ENCODE results near the gene PFN3.
A peak's percentile ranks its signal among the peaks of the same experiment; 100 is the strongest.
"Not testable (repeated sequence)": the region's sequence is repeated elsewhere in the genome, so short reads cannot be mapped to it uniquely, and the experiment has no call there.

Gene PFN3

DNA sequence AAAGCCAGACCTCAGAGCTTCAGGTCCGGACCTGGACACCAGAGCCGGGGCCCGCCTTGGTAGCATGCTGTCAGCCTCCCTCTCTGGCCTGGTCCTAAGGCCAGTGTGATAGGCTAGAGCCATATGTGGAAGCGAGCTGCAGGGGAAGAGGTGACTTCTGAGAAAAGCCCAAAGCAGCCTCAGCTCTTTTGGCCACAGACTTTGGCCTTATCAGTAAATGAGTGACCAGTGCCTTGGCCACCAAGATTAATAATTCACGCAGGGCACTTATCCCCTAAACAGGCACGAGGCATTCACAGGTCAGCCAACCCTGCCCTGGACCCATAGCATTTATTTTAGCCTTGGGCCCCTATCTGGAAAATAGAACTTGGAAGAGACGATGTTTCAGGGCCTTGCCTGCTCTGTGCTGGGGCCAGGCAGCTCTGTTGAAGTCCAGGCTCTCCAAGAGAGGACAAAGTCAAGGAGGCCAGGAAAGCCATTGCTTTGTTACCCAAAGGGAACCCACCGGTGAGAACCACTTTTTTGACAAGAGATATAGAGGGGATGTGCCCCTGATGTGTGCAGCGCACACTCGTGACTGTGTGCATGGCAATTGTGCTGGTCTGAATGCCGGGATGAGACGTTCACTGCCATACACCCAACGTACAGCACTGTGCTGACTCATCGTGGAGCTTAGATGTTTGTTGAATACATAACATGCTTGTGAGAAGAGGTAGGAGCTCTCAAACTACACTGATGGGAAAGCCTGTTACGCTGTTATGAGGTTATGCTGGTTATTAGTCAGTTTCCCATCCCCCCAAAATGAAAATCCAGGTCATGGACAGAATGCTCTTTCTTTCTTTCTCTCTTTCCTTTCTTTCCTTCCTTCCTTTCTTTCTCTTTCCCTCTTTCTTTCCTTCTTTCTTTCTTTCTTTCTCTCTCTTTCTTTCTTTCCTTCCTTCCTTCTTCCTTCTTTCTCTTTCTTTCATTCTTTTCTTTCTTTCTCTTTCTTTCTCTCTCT, 21.3 kb downstream of the PFN3 start:
- TF ChIP-seq CTCF (IDR thresholded peaks at IDR 0.05; ENCODE audit: extremely low read depth, insufficient read depth, missing control alignments) = no peak
- peak; percentile 80 for DNase-seq (ENCODE audit: low spot score)
- in situ Hi-C loops (cut with MboI; ENCODE audit: low pct_unique_long_range_greater_than_20kb, low sequenced_read_pairs, unreplicated experiment) = no loop called here

GRCh38 chr5:177377851-177378776, 22.3 kb downstream of the PFN3 start:
- no peak for DNase-seq (ENCODE audit: low spot score)
- TF ChIP-seq CTCF (IDR thresholded peaks at IDR 0.05; ENCODE audit: extremely low read depth, insufficient read depth, missing control alignments) = no peak
- in situ Hi-C loops (cut with MboI; ENCODE audit: low pct_unique_long_range_greater_than_20kb, low sequenced_read_pairs, unreplicated experiment) = no loop called here

DNA sequence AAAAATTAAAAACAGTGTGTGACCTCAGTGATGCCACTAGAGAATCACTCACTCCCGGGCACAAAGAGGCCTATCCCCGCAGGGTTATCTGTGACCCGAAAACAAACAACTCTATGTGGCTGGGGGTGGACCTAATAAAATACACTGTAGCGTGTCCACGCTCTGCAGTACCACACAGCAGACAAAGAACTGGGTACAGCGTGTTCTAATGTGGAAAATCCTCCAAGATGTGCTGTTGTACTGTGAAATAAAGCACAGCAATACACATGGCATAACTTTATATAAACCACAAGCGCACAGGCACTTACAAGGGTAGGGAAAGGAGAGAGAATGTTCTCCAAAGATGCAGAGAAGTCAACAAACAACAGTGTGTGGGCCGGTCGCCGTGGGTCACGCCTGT, 24.4 kb downstream of the PFN3 start:
- no peak for TF ChIP-seq CTCF (IDR thresholded peaks at IDR 0.05; ENCODE audit: extremely low read depth, insufficient read depth, missing control alignments)

GRCh38 chr5:177375516-177375915, 24.9 kb downstream of the PFN3 start:
- DNase-seq (ENCODE audit: low spot score); in situ Hi-C loops (cut with MboI; ENCODE audit: low pct_unique_long_range_greater_than_20kb, low sequenced_read_pairs, unreplicated experiment): not testable (repeated sequence)

More for the DNA sequence above, 24.4 kb downstream of the PFN3 start:
- in situ Hi-C loops (cut with MboI; ENCODE audit: low pct_unique_long_range_greater_than_20kb, low sequenced_read_pairs, unreplicated experiment) = no loop called here
- DNase-seq (ENCODE audit: low spot score) = no peak

DNA sequence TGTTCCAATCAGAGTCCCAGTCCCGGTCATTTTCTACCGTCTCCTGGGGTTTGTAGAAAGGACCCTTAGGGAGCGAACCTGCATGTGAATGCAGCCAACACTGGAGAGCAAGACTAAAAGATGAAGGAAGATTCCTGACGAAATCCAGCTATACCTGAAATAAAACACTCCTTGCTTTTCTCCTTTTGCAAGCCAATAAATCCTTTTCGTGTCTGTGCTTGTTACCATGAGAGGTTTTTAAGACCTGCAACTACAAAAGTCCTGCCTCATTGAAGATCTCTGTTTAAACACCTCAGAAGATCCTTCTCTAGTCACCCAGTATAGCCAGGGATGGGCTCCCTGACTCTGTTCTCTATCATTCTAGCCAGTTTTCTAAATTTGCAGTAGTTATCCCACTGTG, 26.2 kb downstream of the PFN3 start:
- no peak for DNase-seq (ENCODE audit: low spot score)
- TF ChIP-seq CTCF (IDR thresholded peaks at IDR 0.05; ENCODE audit: extremely low read depth, insufficient read depth, missing control alignments) = no peak
- in situ Hi-C loops (cut with MboI; ENCODE audit: low pct_unique_long_range_greater_than_20kb, low sequenced_read_pairs, unreplicated experiment) = no loop called here

DNA sequence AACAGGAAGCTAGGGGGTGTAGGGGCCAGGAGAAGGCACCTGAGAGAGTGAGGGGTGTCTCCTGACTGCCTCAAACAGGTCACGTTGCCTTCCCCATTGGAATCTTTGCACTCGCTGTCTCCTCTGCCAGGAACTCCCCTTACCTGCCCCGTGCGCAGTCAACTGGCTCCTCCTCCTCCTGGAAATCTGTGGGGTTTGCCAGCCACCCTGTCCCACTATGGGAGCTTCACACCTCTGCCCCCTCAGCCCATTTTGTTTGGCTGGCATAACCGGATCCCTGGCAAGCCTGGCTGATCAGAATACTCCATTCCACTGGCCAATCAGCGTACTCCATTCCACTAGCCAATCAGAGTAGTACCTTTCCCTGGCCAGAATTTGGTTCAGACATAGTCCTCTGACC, 26.7 kb downstream of the PFN3 start:
- no peak for DNase-seq (ENCODE audit: low spot score)
- in situ Hi-C loops (cut with MboI; ENCODE audit: low pct_unique_long_range_greater_than_20kb, low sequenced_read_pairs, unreplicated experiment) = no loop called here
- TF ChIP-seq CTCF (IDR thresholded peaks at IDR 0.05; ENCODE audit: extremely low read depth, insufficient read depth, missing control alignments) = no peak
